Lower lobe of right lung (tissue), 2 donors: ENCODE data around the gene DSPP. TPM values are rescaled to one million over a fixed set of nuclear protein-coding genes. Genes with fewer than 3 reads are reported as not detected.

Experiments used
- ATAC-seq, 2 donors: fragments of 200-7000 bp; cut with Tn5 transposase; one replicate each; pipeline ENCODE4 v1.9.1; 2020 to 2022; ENCODE audit warnings: mild to moderate bottlenecking in 2 of 2, moderate library complexity in 2 of 2
- DNase-seq: peaks from one replicate; pipeline ENCODE4 v3.0.0-alpha.2; 2020
- H3K27ac ChIP-seq: fragments of 200-600 bp; one replicate; pipeline ENCODE4 v1.8.0; 2022
- H3K27me3 ChIP-seq: fragments of 200-600 bp; one replicate; pipeline ENCODE4 v1.8.0; 2022; ENCODE audit warnings: low read depth
- H3K36me3 ChIP-seq: fragments of 200-600 bp; one replicate; pipeline ENCODE4 v1.8.0; 2022; ENCODE audit warnings: mild to moderate bottlenecking
- H3K4me1 ChIP-seq: fragments of 200-600 bp; one replicate; pipeline ENCODE4 v1.8.0; 2022
- H3K4me3 ChIP-seq: fragments of 200-600 bp; one replicate; pipeline ENCODE4 v1.8.0; 2022; ENCODE audit warnings: mild to moderate bottlenecking
- H3K9me3 ChIP-seq: fragments of 200-600 bp; one replicate; pipeline ENCODE4 v1.8.0; 2022
- intact Hi-C: fragments of 100-400 bp; cut with DNase I; formaldehyde crosslinking; loops from one replicate; pipeline ENCODE4 v1.11.0; 2022
- total RNA-seq: library from RNA; stranded (reverse); fragmentation: NEBNext Ultra II Directional; extraction: Animal tissue kit (Norgen Biotek cat#: 25700); gene quantifications from one replicate; pipeline ENCODE4 v1.2.1, GENCODE V29; 2021
- TF ChIP-seq, protein P1 (sequence below): fragments of 200-600 bp; IDR thresholded peaks from one replicate; pipeline ENCODE4 v1.8.0; 2022; ENCODE audit warnings: antibody characterized with exemption, mild to moderate bottlenecking
- donor health status: DM: no; HTN: yes; CAD: no; lungs with severe emphysema.

The DSPP gene
- total RNA-seq, 1 donor from 2014 or later = not detected

DNA sequence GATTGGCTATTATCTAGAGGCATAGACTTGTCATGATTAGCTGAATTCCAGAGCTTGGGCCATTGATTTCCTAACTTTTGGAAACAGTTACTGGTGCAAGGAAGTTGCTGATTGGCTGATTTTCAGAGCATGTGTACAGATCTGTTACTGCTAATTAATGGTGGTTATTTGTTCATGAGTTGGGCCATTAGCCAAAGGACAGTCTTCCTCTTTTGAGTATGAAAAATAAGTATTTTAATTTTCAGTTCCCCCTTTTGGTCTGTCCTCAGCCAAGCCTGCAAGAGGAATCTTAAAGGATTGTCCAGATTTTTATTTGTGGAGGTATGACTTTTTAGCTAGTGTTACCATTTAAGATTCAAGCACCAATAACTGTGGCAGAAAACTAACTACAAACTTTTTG is 7.0 kb upstream of the DSPP start:
- no peaks in the 10 kb centered on the region for H3K9me3 ChIP-seq
- intact Hi-C loops = no loop called here
- ATAC-seq (no peak), DNase-seq (no peak)
- TF ChIP-seq, protein P1, sequence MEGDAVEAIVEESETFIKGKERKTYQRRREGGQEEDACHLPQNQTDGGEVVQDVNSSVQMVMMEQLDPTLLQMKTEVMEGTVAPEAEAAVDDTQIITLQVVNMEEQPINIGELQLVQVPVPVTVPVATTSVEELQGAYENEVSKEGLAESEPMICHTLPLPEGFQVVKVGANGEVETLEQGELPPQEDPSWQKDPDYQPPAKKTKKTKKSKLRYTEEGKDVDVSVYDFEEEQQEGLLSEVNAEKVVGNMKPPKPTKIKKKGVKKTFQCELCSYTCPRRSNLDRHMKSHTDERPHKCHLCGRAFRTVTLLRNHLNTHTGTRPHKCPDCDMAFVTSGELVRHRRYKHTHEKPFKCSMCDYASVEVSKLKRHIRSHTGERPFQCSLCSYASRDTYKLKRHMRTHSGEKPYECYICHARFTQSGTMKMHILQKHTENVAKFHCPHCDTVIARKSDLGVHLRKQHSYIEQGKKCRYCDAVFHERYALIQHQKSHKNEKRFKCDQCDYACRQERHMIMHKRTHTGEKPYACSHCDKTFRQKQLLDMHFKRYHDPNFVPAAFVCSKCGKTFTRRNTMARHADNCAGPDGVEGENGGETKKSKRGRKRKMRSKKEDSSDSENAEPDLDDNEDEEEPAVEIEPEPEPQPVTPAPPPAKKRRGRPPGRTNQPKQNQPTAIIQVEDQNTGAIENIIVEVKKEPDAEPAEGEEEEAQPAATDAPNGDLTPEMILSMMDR = no peak
- no peaks in the 10 kb centered on the region for H3K36me3 ChIP-seq
- H3K4me3 ChIP-seq = no peak overlapping the region
- H3K4me1 ChIP-seq = no peaks in the 10 kb centered on the region
- no peak overlapping the region for H3K27ac ChIP-seq
- no peaks in the 10 kb centered on the region for H3K27me3 ChIP-seq

DNA sequence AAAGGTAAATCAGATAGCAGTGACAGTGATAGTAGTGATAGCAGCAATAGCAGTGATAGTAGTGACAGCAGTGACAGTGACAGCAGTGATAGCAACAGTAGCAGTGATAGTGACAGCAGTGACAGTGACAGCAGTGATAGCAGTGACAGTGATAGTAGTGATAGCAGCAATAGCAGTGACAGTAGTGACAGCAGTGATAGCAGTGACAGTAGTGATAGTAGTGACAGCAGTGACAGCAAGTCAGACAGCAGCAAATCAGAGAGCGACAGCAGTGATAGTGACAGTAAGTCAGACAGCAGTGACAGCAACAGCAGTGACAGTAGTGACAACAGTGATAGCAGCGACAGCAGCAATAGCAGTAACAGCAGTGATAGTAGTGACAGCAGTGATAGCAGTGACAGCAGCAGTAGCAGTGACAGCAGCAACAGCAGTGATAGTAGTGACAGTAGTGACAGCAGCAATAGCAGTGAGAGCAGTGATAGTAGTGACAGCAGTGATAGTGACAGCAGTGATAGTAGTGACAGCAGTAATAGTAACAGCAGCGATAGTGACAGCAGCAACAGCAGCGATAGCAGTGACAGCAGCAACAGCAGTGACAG is 6.1 kb downstream of the DSPP start:
- DNase-seq = no peak
- H3K27ac ChIP-seq = no peak overlapping the region
- TF ChIP-seq, protein P1 = no peak
- H3K4me1 ChIP-seq = no peaks in the 10 kb centered on the region
- H3K4me3 ChIP-seq = no peak overlapping the region
- intact Hi-C loops = no loop called here
- no peaks in the 10 kb centered on the region for H3K36me3 ChIP-seq
- no peaks in the 10 kb centered on the region for H3K9me3 ChIP-seq
- no peak for ATAC-seq
- H3K27me3 ChIP-seq = peaks cover 5% of the 10 kb centered on the region

DNA sequence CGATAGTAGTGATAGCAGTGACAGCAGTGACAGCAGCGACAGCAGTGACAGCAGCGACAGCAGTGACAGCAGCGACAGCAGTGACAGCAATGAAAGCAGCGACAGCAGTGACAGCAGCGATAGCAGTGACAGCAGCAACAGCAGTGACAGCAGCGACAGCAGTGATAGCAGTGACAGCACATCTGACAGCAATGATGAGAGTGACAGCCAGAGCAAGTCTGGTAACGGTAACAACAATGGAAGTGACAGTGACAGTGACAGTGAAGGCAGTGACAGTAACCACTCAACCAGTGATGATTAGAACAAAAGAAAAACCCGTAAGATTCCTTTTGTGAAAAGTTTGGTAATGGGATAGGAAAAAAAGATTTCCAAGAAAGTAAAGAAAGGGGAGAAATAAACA is 7.9 kb downstream of the DSPP start:
- H3K36me3 ChIP-seq = no peaks in the 10 kb centered on the region
- intact Hi-C loops = no loop called here
- H3K4me3 ChIP-seq = no peak overlapping the region
- H3K4me1 ChIP-seq = no peaks in the 10 kb centered on the region
- H3K27ac ChIP-seq = no peak overlapping the region
- TF ChIP-seq, protein P1 = no peak
- DNase-seq (no peak), ATAC-seq (no peak)
- H3K9me3 ChIP-seq = no peaks in the 10 kb centered on the region
- peaks cover 5% of the 10 kb centered on the region for H3K27me3 ChIP-seq

DNA sequence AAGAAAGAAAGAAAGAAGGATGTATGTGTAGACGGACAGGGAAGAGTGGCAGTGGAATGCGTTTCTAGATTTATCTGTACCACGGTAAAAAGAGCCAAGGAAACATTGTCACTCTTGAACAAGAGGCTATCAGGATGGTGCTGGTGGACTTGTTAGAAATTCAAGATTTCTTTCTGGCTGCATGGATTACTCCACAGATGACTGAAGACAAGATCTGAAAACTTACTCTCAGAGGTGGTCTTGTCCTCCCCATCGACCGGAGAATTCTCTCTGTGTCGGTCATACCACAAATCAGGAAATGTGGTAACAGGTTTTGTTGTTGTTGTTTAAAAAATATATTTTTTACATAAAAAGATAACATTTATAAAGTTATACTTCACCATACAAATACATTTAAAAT is 11.8 kb downstream of the DSPP start:
- no peak overlapping the region for H3K27ac ChIP-seq
- intact Hi-C loops = no loop called here
- no peak for ATAC-seq

DNA sequence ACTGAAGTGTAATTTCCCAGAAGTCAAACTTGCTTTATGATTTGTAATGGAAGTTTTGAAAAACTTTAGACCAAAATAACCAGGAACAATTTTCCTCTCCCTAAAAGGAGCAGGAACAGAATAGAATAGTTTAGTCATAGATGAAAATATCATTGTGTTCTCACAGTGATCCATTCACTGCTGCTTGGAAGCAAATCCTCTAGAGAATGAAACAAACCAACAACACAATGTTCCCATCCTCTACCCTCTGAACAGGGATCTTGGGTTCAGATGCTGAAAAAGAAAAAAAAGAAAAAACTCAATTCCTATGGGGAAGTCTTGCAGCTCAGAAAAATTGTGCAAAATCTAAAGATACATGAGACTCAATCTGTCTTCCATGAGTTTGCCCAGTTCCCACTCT is 12.2 kb downstream of the DSPP start:
- TF ChIP-seq, protein P1 = no peak
- Histone ChIP-seq H3K4me3 (no peak overlapping the region), H3K27me3 (no peaks in the 10 kb centered on the region), H3K36me3 (no peaks in the 10 kb centered on the region), H3K27ac (no peak overlapping the region), H3K4me1 (no peaks in the 10 kb centered on the region), H3K9me3 (no peaks in the 10 kb centered on the region)
- intact Hi-C loops = no loop called here
- no peak for DNase-seq
- ATAC-seq = no peak

More for the DNA sequence above, 11.8 kb downstream of the DSPP start:
- no peak for DNase-seq
- no peak overlapping the region for H3K4me3 ChIP-seq
- TF ChIP-seq, protein P1 = no peak
- H3K36me3 ChIP-seq = no peaks in the 10 kb centered on the region
- H3K27me3 ChIP-seq = no peaks in the 10 kb centered on the region
- no peaks in the 10 kb centered on the region for H3K9me3 ChIP-seq
- H3K4me1 ChIP-seq = no peaks in the 10 kb centered on the region
